HG03066 (cell line): Measurements from ENCODE around the gene RTL3.
A peak's percentile ranks its signal among the peaks of the same experiment; 100 is the strongest.
"Not testable (repeated sequence)": the region's sequence is repeated elsewhere in the genome, so short reads cannot be mapped to it uniquely, and the experiment has no call there.

Experiments
- ATAC-seq: cut with Tn5 transposase; IDR thresholded peaks from one replicate; pipeline ENCODE4 v1.9.1; 2021; ENCODE audit warnings: low read depth; ENCODE audit not compliant: unreplicated experiment

The RTL3 gene

DNA sequence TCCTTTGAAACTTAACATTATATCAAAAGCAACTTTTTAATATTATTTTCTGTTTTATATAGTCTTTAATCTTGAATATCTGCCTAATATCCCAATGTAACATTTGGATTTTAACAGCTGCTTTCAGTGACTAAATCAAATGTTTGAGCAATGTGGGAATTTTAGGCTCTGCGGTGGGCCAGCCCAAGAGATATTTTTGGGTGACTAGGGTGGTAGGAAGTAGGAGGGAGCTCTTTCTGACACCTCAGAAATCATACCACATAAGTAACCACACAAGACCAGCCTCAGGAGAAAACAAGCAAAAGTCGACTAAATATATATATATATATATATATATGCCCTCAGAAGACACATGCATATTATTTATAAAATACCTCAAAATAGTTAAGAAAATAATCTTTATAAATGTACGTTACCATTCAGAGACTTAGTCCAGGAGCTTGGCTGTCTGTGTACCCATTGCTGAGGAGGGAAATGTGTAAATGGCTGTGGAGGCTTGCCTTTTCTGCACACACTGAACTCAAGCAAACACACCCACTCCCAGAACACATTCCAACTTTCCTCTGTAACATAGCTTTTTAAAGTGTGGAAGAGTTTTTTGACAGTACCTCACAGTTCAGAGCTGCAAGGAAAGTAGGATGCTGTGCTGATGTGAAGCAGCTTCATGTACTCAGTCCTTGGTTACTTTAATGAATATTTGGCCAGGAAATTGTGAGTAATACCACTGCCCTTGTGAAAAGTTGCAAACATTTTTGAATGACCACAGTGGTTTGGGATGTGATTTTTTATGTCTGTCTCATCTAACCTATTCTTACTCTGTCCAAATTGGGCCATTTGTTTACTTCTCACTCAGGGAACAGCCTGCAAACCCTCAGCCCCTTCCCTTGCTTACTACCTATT lies at the start of gene RTL3:
Gene RTL3, minus strand, starts transcription at position 484 of the 900 bp plus-strand sequence. CDS start 908 bp downstream, outside the sequence.
- ATAC-seq, result no peak

DNA sequence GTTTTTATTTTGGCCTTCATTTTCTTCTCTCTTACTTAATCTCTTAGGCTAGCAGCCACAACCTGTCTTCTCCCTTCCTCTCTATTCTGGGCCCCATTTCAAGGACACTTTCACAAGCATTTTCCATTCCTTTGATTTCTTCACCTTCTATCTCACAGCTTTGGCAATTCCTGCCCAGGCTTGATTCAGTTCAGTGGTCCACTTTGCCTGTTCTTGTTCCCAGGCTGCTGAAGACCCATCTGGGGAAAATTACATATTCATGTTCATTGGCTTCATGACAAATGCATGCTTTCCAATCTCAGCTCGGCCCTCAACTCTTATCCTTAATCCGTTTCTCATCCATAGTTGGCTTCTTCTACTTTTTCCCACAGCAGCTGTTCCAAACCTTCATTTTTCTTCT lies 49.7 kb upstream of the RTL3 start:
- no peak for ATAC-seq

GRCh38 chrX:78708262-78708661 lies 49.1 kb upstream of the RTL3 start:
- ATAC-seq, result no peak

DNA sequence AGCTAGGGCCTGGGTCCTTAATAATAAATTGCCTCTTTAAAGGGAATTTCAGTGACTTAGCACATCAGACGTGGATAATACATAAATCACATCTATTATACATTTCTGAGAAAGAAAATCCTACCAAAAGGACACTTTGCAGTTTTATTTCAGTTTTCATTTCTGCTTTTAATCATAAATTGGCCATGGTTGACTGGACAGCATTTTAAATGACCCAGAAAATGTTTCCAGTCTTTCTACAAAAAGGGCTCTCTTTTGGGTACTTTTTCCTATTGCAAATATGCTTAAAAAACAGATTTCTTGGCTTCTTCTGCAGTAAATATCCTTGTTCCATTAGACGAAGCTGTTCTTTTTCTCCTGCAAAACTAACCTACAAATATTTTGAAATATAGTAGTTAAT lies 46.9 kb upstream of the RTL3 start:
- ATAC-seq, result no peak

- no peak for ATAC-seq
These were observed 34.4 kb upstream of the RTL3 start for GRCh38 chrX:78693536-78693935.

- no peak for ATAC-seq
These were observed 33.9 kb upstream of the RTL3 start for GRCh38 chrX:78693012-78693411.

GRCh38 chrX:78687586-78687985 lies 28.5 kb upstream of the RTL3 start:
- peak; percentile 93 for ATAC-seq

DNA sequence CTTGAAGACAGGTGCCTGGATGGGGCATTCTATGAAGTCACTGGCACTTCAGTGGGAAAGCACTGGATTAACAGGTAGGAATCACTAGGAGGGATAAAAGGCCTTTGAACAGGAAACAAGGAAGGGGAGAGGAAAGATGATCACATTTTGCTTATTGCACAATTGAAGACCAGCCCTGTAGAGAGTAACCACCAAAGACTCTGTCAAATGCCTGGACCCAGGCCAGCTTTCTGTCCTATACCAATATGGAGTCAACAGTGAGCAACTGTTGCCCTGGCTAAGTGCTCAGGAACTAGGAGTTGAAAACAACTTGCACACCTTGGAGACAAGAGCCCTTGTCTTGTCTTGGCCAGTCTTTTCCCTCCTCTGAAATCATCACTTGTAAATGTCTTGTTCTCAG lies 14.1 kb upstream of the RTL3 start:
- ATAC-seq, result no peak

- no peak for ATAC-seq
These were observed 6.2 kb upstream of the RTL3 start for GRCh38 chrX:78665342-78665741.

- ATAC-seq, result no peak
These were observed 2.7 kb upstream of the RTL3 start for GRCh38 chrX:78661836-78662235.

DNA sequence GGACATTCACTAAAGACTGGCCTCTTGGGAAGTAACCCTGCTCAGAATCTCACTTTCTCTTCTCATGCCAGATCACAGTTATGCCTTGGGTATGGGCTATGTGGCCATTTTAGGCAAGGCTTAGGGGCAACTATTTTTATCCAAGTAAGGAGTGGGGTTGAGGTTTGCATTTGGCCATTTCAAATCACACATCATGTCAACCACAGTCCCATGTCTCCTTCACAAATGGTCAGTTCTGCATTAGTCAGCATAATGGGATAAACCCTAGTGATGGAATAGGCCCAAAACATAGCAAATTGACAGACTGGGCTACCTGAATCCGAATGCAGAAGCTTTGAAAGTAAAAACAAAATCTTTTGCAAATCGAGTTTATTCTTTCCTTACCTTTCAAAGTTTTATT lies 827 bp upstream of the RTL3 start:
- ATAC-seq, result no peak

DNA sequence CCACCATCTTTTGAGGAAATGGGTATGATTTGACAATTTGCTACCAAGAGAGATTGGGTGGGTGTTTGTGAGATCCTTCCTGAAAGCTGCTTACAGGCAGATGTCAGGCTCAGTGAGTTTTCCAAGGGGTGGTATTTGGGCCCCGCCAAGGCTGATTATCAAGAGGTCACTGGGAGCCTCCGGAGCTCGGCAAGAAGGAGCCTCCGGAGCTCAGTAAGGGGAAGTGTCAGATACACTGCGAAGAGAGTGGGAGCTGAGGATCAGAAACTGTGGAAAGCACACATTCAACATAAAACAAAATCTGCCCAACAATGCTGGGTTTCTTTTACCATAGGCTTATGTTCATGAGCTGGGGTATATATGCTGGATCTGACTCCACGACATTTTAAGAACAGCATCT lies 714 bp downstream of the RTL3 start:
- no peak for ATAC-seq

GRCh38 chrX:78655642-78656041 lies 3.5 kb downstream of the RTL3 start:
- ATAC-seq, result no peak

GRCh38 chrX:78653118-78653822 lies 5.9 kb downstream of the RTL3 start:
- no peak for ATAC-seq

GRCh38 chrX:78650906-78651437 lies 8.2 kb downstream of the RTL3 start:
- peak; percentile 86 for ATAC-seq

- ATAC-seq, result no peak
These were observed 15.3 kb downstream of the RTL3 start for GRCh38 chrX:78643874-78644273.

GRCh38 chrX:78643096-78643495 lies 16.0 kb downstream of the RTL3 start:
- ATAC-seq, result no peak

DNA sequence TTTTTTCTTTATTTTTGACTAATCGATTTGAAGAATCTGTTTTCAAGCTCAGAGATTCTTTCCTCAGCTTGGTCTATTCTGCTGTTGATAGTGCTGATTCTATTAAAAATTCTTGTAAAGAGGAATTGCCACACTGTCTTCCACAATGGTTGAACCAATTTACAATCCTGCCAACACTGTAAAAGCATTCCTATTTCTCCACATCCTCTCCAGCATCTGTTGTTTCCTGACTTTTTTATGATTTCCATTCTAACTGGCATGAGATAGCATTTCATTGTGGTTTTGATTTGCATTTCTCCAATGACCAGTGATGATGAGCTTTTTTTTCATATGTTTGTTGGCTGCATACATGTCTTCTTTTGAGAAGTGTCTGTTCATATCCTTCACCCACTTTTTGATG lies 23.0 kb downstream of the RTL3 start:
- ATAC-seq, result not testable (repeated sequence)

- no peak for ATAC-seq
These were observed 33.9 kb downstream of the RTL3 start for GRCh38 chrX:78624962-78625909.

DNA sequence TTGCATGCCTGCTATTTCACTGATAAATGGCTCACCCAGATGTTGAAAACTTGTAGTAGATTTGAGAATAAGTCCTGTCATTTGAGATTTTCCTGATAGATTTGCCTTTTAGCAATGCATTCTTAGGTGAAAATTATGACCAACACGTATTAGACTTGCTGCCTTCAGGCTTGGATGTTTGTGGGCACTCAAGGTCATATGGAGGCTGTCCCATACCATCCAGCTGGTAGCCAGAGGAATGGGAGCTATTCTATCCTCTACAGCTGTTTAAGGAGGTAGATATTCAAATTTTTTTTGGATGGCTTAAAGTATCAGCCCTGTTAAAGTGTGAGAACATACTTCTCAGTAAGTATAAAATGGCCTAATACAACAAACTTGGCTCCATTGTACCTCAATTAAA lies 34.7 kb downstream of the RTL3 start:
- ATAC-seq, result no peak
